T-helper 1 cell (primary cell): ENCODE measurements around the gene HSD17B4.
A peak's percentile ranks its signal among the peaks of the same experiment; 100 is the strongest.
"Not testable (repeated sequence)": the region's sequence is repeated elsewhere in the genome, so short reads cannot be mapped to it uniquely, and the experiment has no call there.

ENCODE experiments used
- DNase-seq, 5 donors: peaks; one replicate each; pipeline ENCODE4 v3.0.0-alpha.2; 2012 to 2020

The HSD17B4 gene

DNA sequence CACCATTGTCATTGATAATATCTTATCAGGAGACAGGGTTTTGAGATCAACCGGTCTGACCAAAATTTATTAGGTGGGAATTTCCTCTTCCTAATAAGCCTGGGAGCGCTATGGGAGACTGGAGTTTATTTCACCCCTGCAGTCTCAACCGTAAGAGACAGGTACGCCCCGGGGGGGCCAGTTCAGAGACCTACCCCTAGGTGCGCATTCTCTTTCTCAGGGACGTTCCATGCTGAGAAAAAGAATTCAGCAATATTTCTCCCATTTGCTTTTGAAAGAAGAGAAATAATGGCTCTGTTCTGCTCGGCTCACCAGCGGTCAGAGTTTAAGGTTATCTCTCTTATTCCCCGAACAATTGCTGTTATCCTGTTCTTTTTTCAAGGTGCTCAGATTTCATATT, 28.3 kb downstream of the HSD17B4 start:
- not testable (repeated sequence) for DNase-seq

GRCh38 chr5:119483155-119483554, 30.9 kb downstream of the HSD17B4 start:
- no peak for DNase-seq

GRCh38 chr5:119484884-119485283, 32.6 kb downstream of the HSD17B4 start:
- DNase-seq, result no peak

- DNase-seq, result no peak
These were observed 49.4 kb downstream of the HSD17B4 start for GRCh38 chr5:119501671-119502179.

DNA sequence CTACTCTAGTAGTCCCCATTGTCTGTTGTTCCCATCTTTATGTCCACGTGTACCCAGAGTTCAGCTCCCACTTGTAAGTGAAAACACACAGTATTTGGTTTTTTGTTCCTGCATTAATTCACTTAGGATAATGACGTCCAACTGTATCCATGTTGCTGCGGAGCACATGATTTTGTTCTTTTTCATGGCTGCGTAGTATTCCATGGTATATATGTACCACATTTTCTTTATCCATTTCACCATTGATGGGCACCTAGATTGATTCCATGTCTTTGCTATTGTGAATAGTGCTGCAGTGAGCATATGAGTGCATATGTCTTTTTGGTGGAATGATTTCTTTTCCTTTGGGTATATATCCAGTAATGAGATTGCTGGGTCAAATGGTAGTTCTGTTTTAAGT, 51.6 kb downstream of the HSD17B4 start:
- DNase-seq, result not testable (repeated sequence)

- DNase-seq, result no peak
These were observed 60.0 kb downstream of the HSD17B4 start for GRCh38 chr5:119512277-119512676.

- no peak for DNase-seq
These were observed 62.9 kb downstream of the HSD17B4 start for GRCh38 chr5:119515192-119515591.

GRCh38 chr5:119517115-119517514, 64.8 kb downstream of the HSD17B4 start:
- DNase-seq, result not testable (repeated sequence)

- DNase-seq, result no peak
These were observed 68.9 kb downstream of the HSD17B4 start for GRCh38 chr5:119521232-119521631.

- no peak for DNase-seq
These were observed 70.5 kb downstream of the HSD17B4 start for GRCh38 chr5:119522841-119523240.

- DNase-seq, result no peak
These were observed 72.2 kb downstream of the HSD17B4 start for GRCh38 chr5:119524485-119524884.

- DNase-seq, result no peak
These were observed 75.1 kb downstream of the HSD17B4 start for GRCh38 chr5:119527351-119527750.

- no peak for DNase-seq
These were observed 77.5 kb downstream of the HSD17B4 start for GRCh38 chr5:119529811-119530210.

GRCh38 chr5:119532637-119533036, 80.3 kb downstream of the HSD17B4 start:
- DNase-seq, result no peak

DNA sequence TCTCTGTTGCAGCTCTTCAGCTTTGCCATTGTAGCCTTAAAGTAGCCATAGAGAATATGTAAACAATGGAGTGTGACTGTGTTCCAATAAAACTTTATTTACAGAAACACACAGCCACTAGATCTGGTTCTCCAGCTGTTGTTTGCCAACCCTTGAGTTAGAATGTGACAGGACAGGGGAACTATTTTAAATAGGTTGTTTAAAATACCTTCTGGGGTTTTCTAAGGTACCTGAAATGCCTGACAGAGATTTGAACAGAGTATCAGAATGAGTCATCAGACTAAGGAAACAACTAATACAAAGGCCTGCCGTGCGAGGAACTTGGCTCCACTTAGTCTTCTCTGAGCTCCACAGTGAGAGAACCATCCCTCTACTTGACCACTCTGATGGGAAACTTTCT, 85.4 kb downstream of the HSD17B4 start:
- peak in 1 of 5 donors; percentile 49 for DNase-seq

DNA sequence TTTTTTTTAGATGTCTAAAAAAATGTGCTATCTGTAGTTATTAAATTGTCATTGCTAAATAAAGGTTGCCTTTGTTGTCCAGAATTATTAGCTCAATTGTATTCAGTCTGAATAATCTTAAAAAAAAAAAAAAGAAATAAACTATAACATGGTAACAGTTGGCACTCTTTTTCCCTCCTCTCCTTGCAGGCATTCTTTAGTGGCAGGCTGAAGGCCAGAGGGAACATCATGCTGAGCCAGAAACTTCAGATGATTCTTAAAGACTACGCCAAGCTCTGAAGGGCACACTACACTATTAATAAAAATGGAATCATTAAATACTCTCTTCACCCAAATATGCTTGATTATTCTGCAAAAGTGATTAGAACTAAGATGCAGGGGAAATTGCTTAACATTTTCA, 89.4 kb downstream of the HSD17B4 start:
- no peak for DNase-seq

- DNase-seq, result no peak
These were observed 99.5 kb downstream of the HSD17B4 start for GRCh38 chr5:119551819-119552218.

DNA sequence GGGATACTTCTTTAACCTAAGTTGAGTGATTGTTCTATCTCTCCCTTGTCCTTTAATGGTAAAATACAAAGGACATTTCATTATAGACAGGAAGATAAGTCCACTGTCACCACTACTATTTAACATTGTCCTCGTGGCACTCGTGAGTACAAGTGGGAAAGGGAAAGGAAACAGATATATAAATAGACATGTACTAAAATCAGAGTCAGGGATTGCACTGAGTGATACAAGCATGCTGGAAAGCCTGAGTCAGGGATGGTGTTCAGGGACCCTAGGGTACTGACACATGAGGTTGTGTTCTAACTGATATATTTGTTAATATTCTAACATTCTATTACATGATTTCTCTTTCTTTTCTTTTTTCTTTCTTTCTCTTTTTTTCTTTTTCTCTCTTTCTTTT, 102.3 kb downstream of the HSD17B4 start:
- DNase-seq, result no peak

- DNase-seq, result no peak
These were observed 118.6 kb downstream of the HSD17B4 start for GRCh38 chr5:119570910-119571309.

- peak in 1 of 5 donors; percentile 8 for DNase-seq
These were observed 126.6 kb downstream of the HSD17B4 start for GRCh38 chr5:119578937-119579336.

DNA sequence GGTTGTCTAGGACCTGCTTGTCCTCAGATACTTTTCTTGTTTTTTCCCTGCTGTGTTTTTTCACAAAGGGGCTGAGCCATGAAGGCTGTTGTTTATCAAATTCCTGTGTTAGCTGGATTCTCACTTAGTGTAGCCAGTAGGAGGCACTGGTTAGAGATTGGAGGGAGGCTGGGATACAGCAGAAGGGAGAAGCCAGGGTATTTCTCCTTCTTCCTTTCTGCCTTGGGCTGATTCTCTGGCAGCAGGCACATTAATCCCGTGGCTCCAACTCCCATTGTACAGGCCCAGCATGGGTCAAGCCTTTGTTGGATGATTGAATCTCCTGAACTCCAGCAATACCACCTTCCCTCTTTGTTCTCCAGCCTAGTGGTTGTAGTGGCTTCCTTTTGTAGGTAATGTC, 130.7 kb downstream of the HSD17B4 start:
- DNase-seq, result no peak

DNA sequence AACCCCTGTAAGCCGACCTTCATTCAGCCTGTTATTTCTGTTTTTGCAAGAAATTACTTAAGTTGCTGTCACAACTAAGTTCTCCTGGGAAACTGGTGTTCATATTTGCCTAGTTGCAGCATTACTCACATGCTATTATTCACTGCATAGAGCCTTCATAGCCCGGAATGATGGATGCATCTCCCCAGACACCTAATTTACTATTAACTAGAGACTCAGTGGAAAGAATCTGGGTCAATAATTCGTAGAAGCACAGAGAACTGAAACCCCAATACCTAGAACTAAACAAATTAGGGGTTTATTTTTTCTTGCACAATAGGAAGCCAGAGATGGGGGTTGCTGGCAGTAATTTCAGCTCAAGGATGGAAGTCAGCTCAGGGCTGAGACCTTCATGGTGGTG, 131.4 kb downstream of the HSD17B4 start:
- no peak for DNase-seq
